Measurements from ENCODE around the gene PLCXD1. TPM values are rescaled to one million over a fixed set of nuclear protein-coding genes. Genes with fewer than 3 reads are reported as not detected.

Gene PLCXD1
- total RNA-seq, 1 donor from 2014 or later, result 34.4 TPM

GRCh38 chrX:264634-265455 lies 16.3 kb upstream of the PLCXD1 start:
- H3K4me1 ChIP-seq, result peaks cover 10% of the 10 kb centered on the region
- H3K27me3 ChIP-seq, result no peaks in the 10 kb centered on the region
- no peaks in the 10 kb centered on the region for H3K36me3 ChIP-seq
- TF ChIP-seq CTCF (IDR thresholded peaks at IDR 0.05), result no peak
- peak; percentile 46 for DNase-seq
- no peaks in the 10 kb centered on the region for H3K9me3 ChIP-seq
- peak; percentile 79 for ATAC-seq
- H3K4me3 ChIP-seq, result no peak overlapping the region
- intact Hi-C loops (cut with DNase I), result no loop called here
- no peak overlapping the region for H3K27ac ChIP-seq

GRCh38 chrX:265502-265901 lies 15.7 kb upstream of the PLCXD1 start:
- DNase-seq (peak; percentile 42), ATAC-seq (peak; percentile 34)
- H3K4me3 ChIP-seq, result no peak overlapping the region
- no peak overlapping the region for H3K27ac ChIP-seq
- no peaks in the 10 kb centered on the region for H3K27me3 ChIP-seq
- peaks cover 10% of the 10 kb centered on the region for H3K4me1 ChIP-seq
- H3K36me3 ChIP-seq, result no peaks in the 10 kb centered on the region
- H3K9me3 ChIP-seq, result no peaks in the 10 kb centered on the region
- intact Hi-C loops (cut with DNase I), result no loop called here
- TF ChIP-seq CTCF (IDR thresholded peaks at IDR 0.05), result no peak

GRCh38 chrX:267771-268261 lies 13.4 kb upstream of the PLCXD1 start:
- no peak for ATAC-seq
- no peak overlapping the region for H3K27ac ChIP-seq
- H3K4me1 ChIP-seq, result peaks cover 5% of the 10 kb centered on the region
- H3K27me3 ChIP-seq, result no peaks in the 10 kb centered on the region
- H3K9me3 ChIP-seq, result no peaks in the 10 kb centered on the region
- TF ChIP-seq CTCF (IDR thresholded peaks at IDR 0.05), result no peak
- intact Hi-C loops (cut with DNase I), result no loop called here
- DNase-seq, result peak; percentile 60
- no peaks in the 10 kb centered on the region for H3K36me3 ChIP-seq
- H3K4me3 ChIP-seq, result no peak overlapping the region

GRCh38 chrX:270848-271367 lies 10.3 kb upstream of the PLCXD1 start:
- Histone ChIP-seq H3K9me3 (no peaks in the 10 kb centered on the region), H3K27ac (peak overlapping the region; percentile 0), H3K4me3 (no peak overlapping the region), H3K27me3 (no peaks in the 10 kb centered on the region), H3K4me1 (peaks cover 8% of the 10 kb centered on the region), H3K36me3 (no peaks in the 10 kb centered on the region)
- DNase-seq, result peak; percentile 84
- intact Hi-C loops (cut with DNase I), result no loop called here
- TF ChIP-seq CTCF (IDR thresholded peaks at IDR 0.05), result no peak
- ATAC-seq, result peak; percentile 78

- Histone ChIP-seq H3K27ac (peak overlapping the region; percentile 71), H3K36me3 (no peaks in the 10 kb centered on the region), H3K27me3 (no peaks in the 10 kb centered on the region), H3K9me3 (no peaks in the 10 kb centered on the region), H3K4me1 (peaks cover 11% of the 10 kb centered on the region), H3K4me3 (peak overlapping the region; percentile 80)
- ATAC-seq, result peak; percentile 79
- intact Hi-C loops (cut with DNase I), result no loop called here
- peak; percentile 88 for DNase-seq
- TF ChIP-seq CTCF (IDR thresholded peaks at IDR 0.05), result no peak
Measured at GRCh38 chrX:274904-275475, 6.2 kb upstream of the PLCXD1 start.

All from upper lobe of right lung (tissue), 1 donor.